ENCODE data around the gene COL5A2. TPM values are rescaled to one million over a fixed set of nuclear protein-coding genes. Genes with fewer than 3 reads are reported as not detected.
A peak's percentile ranks its signal among the peaks of the same experiment; 100 is the strongest.

Gene COL5A2
- total and polyA plus RNA-seq, 8 donors = 1.9 to 43.3 (median 3.3) TPM

GRCh38 chr2:189020179-189020578 lies 159.4 kb downstream of the COL5A2 start:
- TF ChIP-seq CTCF (IDR thresholded peaks at IDR 0.05) = no peak
- Histone ChIP-seq H3K4me1 (peaks cover 1 to 3% (median 2%) of the 10 kb centered on the region in 3 donors), H3K36me3 (no peaks in the 10 kb centered on the region), H3K9me3 (no peaks in the 10 kb centered on the region), H3K27ac (no peak overlapping the region), H3K4me3 (no peak overlapping the region), H3K27me3 (no peaks in the 10 kb centered on the region)
- ATAC-seq = no peak
- peak in 1 of 6 donors; percentile 20 for DNase-seq
- no peak for FAIRE-seq
- 71 to 74% methylated on average over 1 of the region's 1 CpG for WGBS, 2 donors
- intact Hi-C loops (cut with DNase I) = no loop called here

- no peak for DNase-seq
- H3K4me3 ChIP-seq = no peak overlapping the region
- H3K9me3 ChIP-seq = no peaks in the 10 kb centered on the region
- TF ChIP-seq CTCF (IDR thresholded peaks at IDR 0.05) = no peak
- no peak for FAIRE-seq
- no peaks in the 10 kb centered on the region for H3K27me3 ChIP-seq
- H3K4me1 ChIP-seq = peaks cover 6 to 12% (median 6%) of the 10 kb centered on the region in 3 donors
- no peak for ATAC-seq
- H3K27ac ChIP-seq = no peak overlapping the region
- intact Hi-C loops (cut with DNase I) = no loop called here
- no peaks in the 10 kb centered on the region for H3K36me3 ChIP-seq
These were observed 160.9 kb downstream of the COL5A2 start for GRCh38 chr2:189018631-189019030.

GRCh38 chr2:189016311-189016861 lies 163.2 kb downstream of the COL5A2 start:
- Histone ChIP-seq H3K4me3 (no peak overlapping the region), H3K9me3 (no peaks in the 10 kb centered on the region), H3K27ac (no peak overlapping the region), H3K4me1 (peaks cover 6 to 12% (median 6%) of the 10 kb centered on the region in 3 donors), H3K27me3 (no peaks in the 10 kb centered on the region), H3K36me3 (no peaks in the 10 kb centered on the region)
- intact Hi-C loops (cut with DNase I) = no loop called here
- ATAC-seq = no peak
- no peak for TF ChIP-seq CTCF (IDR thresholded peaks at IDR 0.05)
- no peak for DNase-seq
- FAIRE-seq = no peak

GRCh38 chr2:189015359-189015758 lies 164.2 kb downstream of the COL5A2 start:
- Histone ChIP-seq H3K4me3 (no peak overlapping the region), H3K27me3 (no peaks in the 10 kb centered on the region), H3K27ac (peak overlapping the region in 3 of 4 donors; percentile 1 to 43 (median 2)), H3K36me3 (no peaks in the 10 kb centered on the region), H3K4me1 (peaks cover 6 to 12% (median 6%) of the 10 kb centered on the region in 3 donors), H3K9me3 (no peaks in the 10 kb centered on the region)
- intact Hi-C loops (cut with DNase I) = no loop called here
- no peak for TF ChIP-seq CTCF (IDR thresholded peaks at IDR 0.05)
- WGBS, 2 donors = 56 to 71% methylated on average over 1 of the region's 1 CpG
- FAIRE-seq (no peak), ATAC-seq (no peak), DNase-seq (no peak)

GRCh38 chr2:189014449-189015138 lies 165.0 kb downstream of the COL5A2 start:
- H3K4me1 ChIP-seq = peaks cover 6 to 12% (median 6%) of the 10 kb centered on the region in 3 donors
- DNase-seq (no peak), FAIRE-seq (no peak), ATAC-seq (peak; percentile 70 to 90 (median 85))
- WGBS, 2 donors = 48 to 51% methylated on average over 2 of the region's 2 CpGs
- H3K4me3 ChIP-seq = no peak overlapping the region
- no peaks in the 10 kb centered on the region for H3K36me3 ChIP-seq
- TF ChIP-seq CTCF (IDR thresholded peaks at IDR 0.05) = no peak
- intact Hi-C loops (cut with DNase I) = no loop called here
- no peaks in the 10 kb centered on the region for H3K27me3 ChIP-seq
- peak overlapping the region in 2 of 4 donors; percentile 1 to 43 for H3K27ac ChIP-seq
- H3K9me3 ChIP-seq = no peaks in the 10 kb centered on the region

All from pancreas (tissue), 10 donors.